Ishikawa (cell line): ENCODE measurements around the gene DYNC1H1.

ENCODE experiments used
- CEBPB ChIP-seq: IDR thresholded peaks from 2 replicates; pipeline ENCODE4 v1.6.1; 2012
- CREB1 ChIP-seq: IDR thresholded peaks from 2 replicates; pipeline ENCODE4 v1.6.1; 2012; ENCODE audit warnings: low read depth
- EGR1 ChIP-seq: IDR thresholded peaks from 2 replicates; pipeline ENCODE4 v1.6.1; 2012
- EP300 ChIP-seq: IDR thresholded peaks from 2 replicates; pipeline ENCODE4 v1.6.1; 2012; ENCODE audit warnings: borderline replicate concordance
- FOXM1 ChIP-seq: IDR thresholded peaks from 2 replicates; pipeline ENCODE4 v1.6.1; 2012; ENCODE audit warnings: low read depth, borderline replicate concordance
- NFIC ChIP-seq: IDR thresholded peaks from 2 replicates; pipeline ENCODE4 v1.6.1; 2012
- RAD21 ChIP-seq: IDR thresholded peaks from 2 replicates; pipeline ENCODE4 v1.6.1; 2012; ENCODE audit warnings: low read depth
- REST ChIP-seq: IDR thresholded peaks from 2 replicates; pipeline ENCODE4 v1.6.1; 2012; ENCODE audit warnings: low read depth, mild to moderate bottlenecking
- TAF1 ChIP-seq: IDR thresholded peaks from 2 replicates; pipeline ENCODE4 v1.6.1; 2012; ENCODE audit warnings: low read depth, mild to moderate bottlenecking
- TCF12 ChIP-seq: IDR thresholded peaks from 2 replicates; pipeline ENCODE4 v1.6.1; 2012; ENCODE audit warnings: low read depth
- TEAD4 ChIP-seq: IDR thresholded peaks from 2 replicates; pipeline ENCODE4 v1.6.1; 2012
- YY1 ChIP-seq: IDR thresholded peaks from 2 replicates; pipeline ENCODE4 v1.6.1; 2012; ENCODE audit warnings: low read depth
- ZBTB7A ChIP-seq: IDR thresholded peaks from 2 replicates; pipeline ENCODE4 v1.6.1; 2012; ENCODE audit warnings: low read depth
- TF ChIP-seq, protein P1 (sequence below): IDR thresholded peaks from 2 replicates; pipeline ENCODE4 v1.6.1; 2012
- TF ChIP-seq, protein P2 (sequence below): IDR thresholded peaks from 2 replicates; pipeline ENCODE4 v1.6.1; 2012

Gene DYNC1H1

GRCh38 chr14:102034301-102034700 lies 69.9 kb downstream of the DYNC1H1 start:
- TF ChIP-seq, protein P1, sequence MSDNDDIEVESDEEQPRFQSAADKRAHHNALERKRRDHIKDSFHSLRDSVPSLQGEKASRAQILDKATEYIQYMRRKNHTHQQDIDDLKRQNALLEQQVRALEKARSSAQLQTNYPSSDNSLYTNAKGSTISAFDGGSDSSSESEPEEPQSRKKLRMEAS: no peak
- TF ChIP-seq, protein P2, sequence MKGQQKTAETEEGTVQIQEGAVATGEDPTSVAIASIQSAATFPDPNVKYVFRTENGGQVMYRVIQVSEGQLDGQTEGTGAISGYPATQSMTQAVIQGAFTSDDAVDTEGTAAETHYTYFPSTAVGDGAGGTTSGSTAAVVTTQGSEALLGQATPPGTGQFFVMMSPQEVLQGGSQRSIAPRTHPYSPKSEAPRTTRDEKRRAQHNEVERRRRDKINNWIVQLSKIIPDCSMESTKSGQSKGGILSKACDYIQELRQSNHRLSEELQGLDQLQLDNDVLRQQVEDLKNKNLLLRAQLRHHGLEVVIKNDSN: no peak
- TF ChIP-seq EP300: no peak; the same call in 1 of the 2 replicates
- TF ChIP-seq REST: no peak
- TF ChIP-seq YY1: no peak
- peak; percentile 88 for TF ChIP-seq TEAD4
- TF ChIP-seq RAD21: peak; percentile 1; the same call in 1 of the 2 replicates
- TF ChIP-seq TAF1: no peak
- TF ChIP-seq TCF12: no peak
- TF ChIP-seq CREB1: no peak
- TF ChIP-seq FOXM1: no peak
- no peak for TF ChIP-seq EGR1
- peak; percentile 57 for TF ChIP-seq NFIC
- no peak for TF ChIP-seq ZBTB7A
- no peak for TF ChIP-seq CEBPB

DNA sequence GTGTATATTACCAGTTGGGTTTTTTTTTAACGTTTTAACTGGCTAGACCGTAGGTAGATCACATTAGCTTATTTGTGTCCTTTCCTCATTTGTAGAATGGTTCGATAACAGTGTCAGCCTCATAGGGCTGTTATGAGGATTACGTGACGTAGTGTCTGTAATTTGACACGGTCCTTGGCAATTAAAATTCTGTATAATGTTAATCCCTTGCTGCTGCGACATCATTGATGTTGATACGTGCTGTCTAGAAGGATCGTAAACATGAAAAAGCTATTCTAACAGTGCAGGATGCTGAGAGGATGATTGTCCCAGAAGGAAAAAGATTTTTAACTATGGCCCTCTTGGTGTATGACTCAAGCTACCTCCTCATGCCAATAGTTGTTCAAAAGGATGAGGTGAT lies 71.5 kb downstream of the DYNC1H1 start:
- TF ChIP-seq, protein P1: no peak
- TF ChIP-seq EGR1: no peak
- TF ChIP-seq RAD21: no peak
- no peak for TF ChIP-seq TAF1
- TF ChIP-seq REST: no peak
- TF ChIP-seq EP300: no peak
- TF ChIP-seq NFIC: no peak
- no peak for TF ChIP-seq CEBPB
- TF ChIP-seq YY1: no peak
- no peak for TF ChIP-seq TEAD4
- TF ChIP-seq TCF12: no peak
- TF ChIP-seq ZBTB7A: no peak
- TF ChIP-seq CREB1: no peak
- no peak for TF ChIP-seq FOXM1
- TF ChIP-seq, protein P2: no peak

- no peak for TF ChIP-seq CREB1
- TF ChIP-seq TAF1: no peak
- no peak for TF ChIP-seq TCF12
- no peak for TF ChIP-seq NFIC
- TF ChIP-seq EGR1: no peak
- no peak for TF ChIP-seq FOXM1
- TF ChIP-seq EP300: no peak
- TF ChIP-seq, protein P1: no peak
Measured at GRCh38 chr14:102037686-102038085, 73.3 kb downstream of the DYNC1H1 start.

DNA sequence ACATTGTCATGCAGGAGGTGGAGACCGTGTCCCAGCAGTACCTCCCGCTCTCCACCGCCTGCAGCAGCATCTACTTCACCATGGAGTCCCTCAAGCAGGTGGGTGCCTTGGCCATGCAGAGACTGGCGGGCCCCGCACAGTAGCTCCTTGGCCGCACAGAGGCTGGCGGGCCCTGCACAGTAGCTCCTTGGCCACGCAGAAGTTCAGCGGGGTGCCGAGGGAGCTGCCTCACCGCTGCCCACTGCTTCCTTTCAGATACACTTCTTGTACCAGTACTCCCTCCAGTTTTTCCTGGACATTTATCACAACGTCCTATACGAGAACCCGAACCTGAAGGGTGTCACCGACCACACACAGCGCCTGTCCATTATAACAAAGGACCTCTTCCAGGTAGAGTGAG lies 74.8 kb downstream of the DYNC1H1 start:
- TF ChIP-seq TAF1: no peak
- TF ChIP-seq TCF12: no peak
- TF ChIP-seq, protein P1: no peak
- no peak for TF ChIP-seq REST
